Stimulated activated CD4-positive, alpha-beta T cell treated with anti-CD3 and anti-CD28 coated beads, Interleukin-1b, Interleukin-23, amount 100 ng/mL, for 24 hours (primary cell): Measurements from ENCODE around the gene USPL1.
"Not testable (repeated sequence)": the region's sequence is repeated elsewhere in the genome, so short reads cannot be mapped to it uniquely, and the experiment has no call there.

Source experiments
- DNase-seq, 4 experiments: peaks; one replicate each; pipeline ENCODE4 v3.0.0-alpha.2; 2020; ENCODE audit warnings: low read depth in 4 of 4, low spot score in 1 of 4

USPL1 gene

GRCh38 chr13:30615866-30616541 lies 1.7 kb upstream of the USPL1 start:
- no peak for DNase-seq

GRCh38 chr13:30616927-30617314 lies 799 bp upstream of the USPL1 start:
- DNase-seq = peak in 1 of 4 experiments; percentile 38

- DNase-seq = peak in 1 of 4 experiments; percentile 7
Observed at GRCh38 chr13:30618186-30618929, 638 bp downstream of the USPL1 start.

- DNase-seq = no peak
Observed at GRCh38 chr13:30618930-30619279, 1.2 kb downstream of the USPL1 start.

GRCh38 chr13:30619731-30620130 lies 2.0 kb downstream of the USPL1 start:
- no peak for DNase-seq

GRCh38 chr13:30620941-30621340 lies 3.2 kb downstream of the USPL1 start:
- DNase-seq = no peak

GRCh38 chr13:30622551-30622950 lies 4.8 kb downstream of the USPL1 start:
- no peak for DNase-seq

- DNase-seq = no peak
Observed at GRCh38 chr13:30623392-30623791, 5.7 kb downstream of the USPL1 start.

GRCh38 chr13:30624630-30625029 lies 6.9 kb downstream of the USPL1 start:
- no peak for DNase-seq

- DNase-seq = no peak
Observed at GRCh38 chr13:30629527-30629926, 11.8 kb downstream of the USPL1 start.

GRCh38 chr13:30633861-30634260 lies 16.1 kb downstream of the USPL1 start:
- DNase-seq = no peak

- DNase-seq = no peak
Observed at GRCh38 chr13:30634838-30635237, 17.1 kb downstream of the USPL1 start.

GRCh38 chr13:30638301-30638700 lies 20.6 kb downstream of the USPL1 start:
- DNase-seq = no peak

- DNase-seq = no peak
Observed at GRCh38 chr13:30639671-30640070, 22.0 kb downstream of the USPL1 start.

- DNase-seq = not testable (repeated sequence)
Observed at GRCh38 chr13:30641173-30641572, 23.5 kb downstream of the USPL1 start.

- no peak for DNase-seq
Observed at GRCh38 chr13:30645629-30646028, 27.9 kb downstream of the USPL1 start.

- no peak for DNase-seq
Observed at GRCh38 chr13:30647420-30647819, 29.7 kb downstream of the USPL1 start.

GRCh38 chr13:30647824-30648521 lies 30.3 kb downstream of the USPL1 start:
- no peak for DNase-seq

GRCh38 chr13:30648522-30649012 lies 30.8 kb downstream of the USPL1 start:
- no peak for DNase-seq

- not testable (repeated sequence) for DNase-seq
Observed at GRCh38 chr13:30651648-30652047, 33.9 kb downstream of the USPL1 start.

GRCh38 chr13:30652746-30653386 lies 35.1 kb downstream of the USPL1 start:
- DNase-seq = no peak

- no peak for DNase-seq
Observed at GRCh38 chr13:30654430-30654829, 36.7 kb downstream of the USPL1 start.
